ENCODE measurements around the gene HS3ST3A1.

DNA sequence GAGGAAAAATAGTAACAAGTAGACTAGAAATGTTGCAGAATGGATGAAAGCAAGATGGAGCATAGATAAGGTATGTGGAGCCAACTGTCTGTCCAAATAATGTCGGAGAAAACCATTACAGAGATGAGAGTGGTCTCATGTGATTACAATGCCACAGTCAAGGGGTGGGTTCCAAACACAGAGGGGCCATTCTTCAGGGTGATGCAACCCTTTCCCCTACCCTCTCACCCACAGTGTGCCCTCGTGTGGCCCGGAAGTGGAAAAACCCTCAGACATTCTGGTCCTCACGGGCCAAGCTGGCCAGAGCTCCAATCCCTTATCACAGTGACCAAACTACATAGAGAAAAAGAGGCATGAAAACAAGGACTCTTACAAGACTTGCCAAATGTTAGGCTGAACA, 17.7 kb upstream of the HS3ST3A1 start:
- TF ChIP-seq EP300 (IDR thresholded peaks at IDR 0.05) (no peak), POLR2A (IDR thresholded peaks at IDR 0.05) (no peak)
